Measurements from ENCODE around the gene OLFML2A.

DNA sequence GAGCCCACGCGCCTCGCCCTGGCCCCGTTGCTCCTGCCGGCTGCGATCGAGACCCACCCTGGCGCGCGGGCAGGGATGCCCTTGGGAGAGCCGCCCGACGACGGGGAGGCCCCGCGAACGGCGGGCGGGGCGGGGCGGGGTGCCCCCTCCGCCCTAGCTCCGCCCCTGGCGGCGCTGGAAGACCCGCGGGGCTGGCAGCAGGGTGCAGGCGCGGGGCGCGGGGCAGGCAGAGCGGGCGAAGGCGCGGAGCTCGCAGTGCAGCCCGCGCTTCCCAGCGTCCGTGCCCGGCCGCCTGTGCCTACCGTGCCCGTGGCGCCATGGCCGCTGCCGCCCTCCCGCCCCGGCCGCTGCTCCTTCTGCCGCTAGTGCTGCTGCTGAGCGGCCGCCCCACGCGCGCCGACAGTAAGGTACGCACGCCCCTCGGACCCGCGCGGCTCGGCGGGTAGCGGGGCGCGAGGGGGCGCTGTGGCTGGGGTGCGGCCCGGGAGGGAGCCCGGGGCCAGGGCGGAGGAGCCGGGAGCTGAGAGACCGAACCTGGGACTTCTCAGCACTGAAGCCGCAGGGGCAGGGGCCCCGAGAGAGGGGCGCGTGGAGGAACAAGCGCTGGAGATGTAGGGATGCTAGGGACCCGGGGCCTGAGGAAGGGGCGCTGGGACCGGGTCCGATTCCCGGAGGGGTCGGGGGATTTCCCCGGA lies at the start of gene OLFML2A:
- TF ChIP-seq CTCF (IDR thresholded peaks at IDR 0.05), result peak in 1 of 4 experiments; percentile 52
- no peak for TF ChIP-seq POLR2A (IDR thresholded peaks at IDR 0.05)
- TF ChIP-seq POLR2AphosphoS5 (IDR thresholded peaks at IDR 0.05), result peak; percentile 24 to 71 (median 49)
- no peak for TF ChIP-seq EP300 (IDR thresholded peaks at IDR 0.05)

Data from sigmoid colon (tissue), 4 donors.